HAP-1 (cell line): ENCODE measurements around the gene ANKRD11.
A peak's percentile ranks its signal among the peaks of the same experiment; 100 is the strongest.
"Not testable (repeated sequence)": the region's sequence is repeated elsewhere in the genome, so short reads cannot be mapped to it uniquely, and the experiment has no call there.

Source experiments
- DNase-seq, 2 experiments: peaks; one replicate each; pipeline ENCODE4 v3.0.0-alpha.2; 2016 to 2020; ENCODE audit warnings: low spot score in 2 of 2
- H3K27me3 ChIP-seq: fragments of 250-450 bp; sonication (Bioruptor Pico); 2 replicates; pipeline ENCODE4 v1.5.1; 2020; ENCODE audit warnings: low read depth, mild to moderate bottlenecking, moderate library complexity
- H3K36me3 ChIP-seq: fragments of 250-450 bp; sonication (Bioruptor Pico); replicated peaks from 2 replicates; pipeline ENCODE4 v1.5.1; 2020; ENCODE audit warnings: mild to moderate bottlenecking
- H3K4me1 ChIP-seq: fragments of 250-450 bp; sonication (Bioruptor Pico); 2 replicates; pipeline ENCODE4 v1.5.1; 2020; ENCODE audit warnings: mild to moderate bottlenecking
- H3K4me3 ChIP-seq: fragments of 250-450 bp; sonication (Bioruptor Pico); 2 replicates; pipeline ENCODE4 v1.5.1; 2020; ENCODE audit warnings: mild to moderate bottlenecking, moderate library complexity
- H3K9me3 ChIP-seq: fragments of 250-450 bp; sonication (Bioruptor Pico); 2 replicates; pipeline ENCODE4 v1.5.1; 2020; ENCODE audit warnings: mild to moderate bottlenecking, moderate library complexity
- in situ Hi-C: fragments of 300-500 bp; cut with MboI; formaldehyde crosslinking; loops from 3 replicates; pipeline ENCODE4 v1.14.3; 2020; ENCODE audit warnings: low sequenced_read_pairs, inconsistent platforms, mixed read lengths

Gene ANKRD11

DNA sequence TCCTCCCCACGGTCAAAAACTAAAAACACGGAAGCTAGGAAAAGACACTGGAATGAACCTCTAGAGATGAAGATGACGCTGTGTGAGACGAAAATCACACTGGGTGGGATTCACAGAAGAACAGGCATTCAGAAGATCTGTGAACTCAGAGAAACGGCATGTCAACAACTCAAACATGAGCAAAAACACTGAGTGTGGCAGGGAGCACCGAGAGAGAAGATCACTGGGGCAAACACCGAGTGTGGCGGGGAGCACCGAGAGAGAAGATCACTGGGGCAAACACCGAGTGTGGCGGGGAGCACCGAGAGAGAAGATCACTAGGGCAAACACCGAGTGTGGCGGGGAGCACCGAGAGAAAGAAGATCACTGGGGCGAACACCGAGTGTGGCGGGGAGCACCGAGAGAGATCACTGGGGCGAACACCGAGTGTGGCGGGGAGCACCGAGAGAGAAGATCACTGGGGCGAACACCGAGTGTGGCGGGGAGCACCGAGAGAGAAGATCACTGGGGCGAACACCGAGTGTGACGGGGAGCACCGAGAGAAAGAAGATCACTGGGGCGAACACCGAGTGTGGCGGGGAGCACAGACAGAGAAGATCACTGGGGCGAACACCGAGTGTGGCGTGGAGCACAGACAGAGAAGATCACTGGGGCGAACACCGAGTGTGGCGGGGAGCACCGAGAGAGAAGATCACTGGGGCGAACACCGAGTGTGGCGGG lies 100.7 kb downstream of the ANKRD11 start:
- peaks cover 15% of the 10 kb centered on the region for H3K36me3 ChIP-seq
- H3K9me3 ChIP-seq, H3K4me3 ChIP-seq, H3K27me3 ChIP-seq, in situ Hi-C loops, DNase-seq, H3K4me1 ChIP-seq: not testable (repeated sequence)

GRCh38 chr16:89388536-89388935 lies 101.8 kb downstream of the ANKRD11 start:
- peaks cover 15% of the 10 kb centered on the region for H3K36me3 ChIP-seq
- no peaks in the 10 kb centered on the region for H3K9me3 ChIP-seq
- DNase-seq = no peak
- no peaks in the 10 kb centered on the region for H3K4me1 ChIP-seq
- in situ Hi-C loops = no loop called here
- no peak overlapping the region for H3K4me3 ChIP-seq
- H3K27me3 ChIP-seq = no peaks in the 10 kb centered on the region

DNA sequence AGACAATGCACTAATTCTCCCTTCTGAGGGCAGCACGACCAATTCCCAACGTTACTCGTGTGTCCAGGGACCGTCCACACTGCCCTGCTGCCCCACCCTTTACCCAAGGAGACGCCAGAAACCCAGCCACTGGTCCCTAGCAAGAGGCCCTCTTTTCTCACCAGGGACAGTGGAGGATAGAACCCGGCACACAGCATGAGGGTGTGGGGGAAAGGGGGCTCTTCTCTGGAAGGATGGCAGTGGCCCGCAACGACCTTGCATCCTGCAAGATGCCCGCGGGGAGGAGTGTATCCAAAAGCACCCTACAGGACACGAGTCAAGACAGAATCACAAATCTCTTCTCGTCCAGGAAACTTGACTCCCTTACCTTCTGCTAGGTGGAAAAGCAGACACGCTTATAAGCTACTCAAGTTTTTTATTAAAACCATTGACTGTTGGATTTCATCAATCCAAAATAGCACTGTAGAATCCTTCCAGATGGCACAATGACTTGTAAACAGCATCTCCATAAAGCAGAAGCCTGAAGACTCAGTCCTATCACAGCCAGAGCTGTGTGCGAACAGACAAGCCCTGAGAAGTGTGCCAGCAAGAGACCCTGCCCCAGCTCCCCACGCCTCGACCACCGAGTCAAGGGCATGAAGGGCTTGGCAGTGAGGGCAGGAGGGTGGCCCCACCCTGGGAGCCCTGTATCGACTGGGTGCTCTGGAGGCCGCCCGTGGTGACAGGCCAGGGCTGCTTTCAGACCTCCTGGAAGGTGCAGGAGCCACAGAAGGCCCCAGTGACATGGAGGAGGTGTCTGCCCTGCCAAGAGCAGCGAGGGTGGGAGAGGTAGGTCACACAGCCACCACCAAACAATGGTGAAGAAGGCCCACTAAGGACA lies 103.8 kb downstream of the ANKRD11 start:
- H3K36me3 ChIP-seq = peaks cover 8% of the 10 kb centered on the region
- no peaks in the 10 kb centered on the region for H3K9me3 ChIP-seq
- no peak for DNase-seq
- H3K4me3 ChIP-seq = no peak overlapping the region
- H3K4me1 ChIP-seq = no peaks in the 10 kb centered on the region
- in situ Hi-C loops = no loop called here
- H3K27me3 ChIP-seq = no peaks in the 10 kb centered on the region

- in situ Hi-C loops = no loop called here
- H3K4me3 ChIP-seq = no peak overlapping the region
- no peaks in the 10 kb centered on the region for H3K4me1 ChIP-seq
- no peaks in the 10 kb centered on the region for H3K27me3 ChIP-seq
- DNase-seq = no peak
- H3K9me3 ChIP-seq = no peaks in the 10 kb centered on the region
- 0 out of 2 replicates have a peak, but pooled peaks cover 4% of the 10 kb centered on the region for H3K36me3 ChIP-seq
Observed at GRCh38 chr16:89385712-89386111, 104.6 kb downstream of the ANKRD11 start.

GRCh38 chr16:89384282-89384681 lies 106.1 kb downstream of the ANKRD11 start:
- Histone ChIP-seq H3K9me3 (no peaks in the 10 kb centered on the region), H3K4me3 (no peak overlapping the region), H3K4me1 (no peaks in the 10 kb centered on the region), H3K36me3 (no peaks in the 10 kb centered on the region), H3K27me3 (no peaks in the 10 kb centered on the region)
- in situ Hi-C loops = no loop called here
- DNase-seq = no peak

DNA sequence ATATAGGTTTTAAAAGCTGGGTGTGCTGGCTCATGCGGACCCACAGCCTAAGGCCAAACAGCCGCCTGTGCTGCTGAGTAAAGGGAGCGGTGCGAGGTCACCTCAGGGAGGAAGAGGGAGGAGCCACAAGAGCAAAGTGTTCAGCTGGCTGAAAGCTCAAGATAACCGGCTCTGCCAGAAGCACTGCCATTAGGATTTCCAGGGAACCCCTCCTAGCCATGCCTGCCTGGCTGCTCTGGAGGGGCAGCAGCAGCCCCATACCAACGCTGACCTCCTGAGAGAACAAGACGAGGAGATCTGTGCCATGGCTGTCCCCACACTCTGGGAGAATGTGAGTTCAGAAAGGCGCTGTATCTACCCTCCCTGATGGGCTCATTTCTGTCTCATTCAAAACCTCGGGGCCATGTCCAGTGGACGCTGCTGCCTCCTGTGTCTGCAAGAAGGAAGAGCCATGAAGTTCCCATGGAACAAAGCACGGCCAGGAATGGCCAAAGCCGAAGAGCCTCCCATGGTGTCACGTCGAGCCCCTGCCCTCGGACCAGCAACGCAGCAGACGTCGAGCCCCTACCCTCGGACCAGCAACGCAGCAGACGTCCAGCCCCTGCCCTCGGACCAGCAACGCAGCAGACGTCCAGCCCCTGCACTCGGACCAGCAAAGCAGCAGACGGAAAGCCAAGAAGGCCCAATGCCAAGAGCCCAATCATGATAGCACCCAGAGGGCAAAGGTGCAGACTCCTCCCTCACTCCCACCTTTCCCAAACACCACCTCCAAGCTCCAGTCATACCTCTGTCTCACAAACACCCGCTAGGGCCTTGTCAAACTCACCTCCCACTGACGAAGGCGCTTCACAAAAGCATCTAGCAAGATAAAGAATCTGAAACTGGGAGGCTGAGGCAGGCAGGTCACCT lies 107.0 kb downstream of the ANKRD11 start:
- no peak overlapping the region for H3K4me3 ChIP-seq
- no peaks in the 10 kb centered on the region for H3K27me3 ChIP-seq
- H3K36me3 ChIP-seq = no peaks in the 10 kb centered on the region
- H3K9me3 ChIP-seq = no peaks in the 10 kb centered on the region
- peak; percentile 11 to 43 for DNase-seq
- in situ Hi-C loops = no loop called here
- no peaks in the 10 kb centered on the region for H3K4me1 ChIP-seq

DNA sequence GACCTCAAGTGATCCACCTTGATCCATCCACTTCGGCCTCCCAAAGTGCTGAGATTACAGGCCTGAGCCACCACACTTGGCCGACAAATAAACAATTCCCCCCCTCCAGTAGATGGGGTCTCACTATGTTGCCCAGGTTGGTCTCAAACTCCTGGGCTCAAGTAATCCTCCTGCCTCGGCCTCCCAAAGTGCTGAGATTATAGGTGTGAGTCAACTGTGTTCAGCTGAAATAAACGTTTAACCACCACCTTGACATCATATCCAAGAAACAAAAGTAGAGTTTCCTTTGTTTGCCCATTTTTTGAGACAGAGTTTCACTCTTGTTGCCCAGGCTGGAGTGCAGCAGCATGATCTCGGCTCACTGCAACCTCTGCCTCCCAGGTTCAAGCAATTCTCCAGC lies 107.8 kb downstream of the ANKRD11 start:
- H3K9me3 ChIP-seq, DNase-seq, H3K4me1 ChIP-seq, in situ Hi-C loops, H3K27me3 ChIP-seq, H3K4me3 ChIP-seq, H3K36me3 ChIP-seq: not testable (repeated sequence)

DNA sequence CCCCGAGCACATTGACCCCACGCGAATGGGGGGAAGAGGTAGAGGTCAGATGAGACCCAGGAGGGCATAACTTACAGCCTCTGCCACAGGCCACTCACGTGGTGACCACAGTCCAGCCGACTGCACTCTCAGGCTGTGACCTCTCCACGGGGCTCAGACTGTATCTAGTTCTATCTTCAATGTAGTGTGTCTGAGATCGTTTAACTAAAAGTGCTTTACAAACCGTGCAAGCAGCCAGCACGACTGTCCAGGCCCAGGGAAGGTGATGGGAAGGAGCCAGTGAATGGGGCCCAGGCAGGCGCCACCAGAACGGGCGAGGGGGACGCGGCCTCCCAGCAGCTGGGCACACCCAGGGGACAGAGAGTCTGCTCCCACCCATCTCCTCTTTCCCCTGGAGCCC lies 108.6 kb downstream of the ANKRD11 start:
- in situ Hi-C loops = no loop called here
- Histone ChIP-seq H3K27me3 (no peaks in the 10 kb centered on the region), H3K4me3 (no peak overlapping the region), H3K4me1 (no peaks in the 10 kb centered on the region), H3K9me3 (no peaks in the 10 kb centered on the region), H3K36me3 (no peaks in the 10 kb centered on the region)
- DNase-seq = no peak

GRCh38 chr16:89380681-89381080 lies 109.7 kb downstream of the ANKRD11 start:
- no peaks in the 10 kb centered on the region for H3K4me1 ChIP-seq
- no peaks in the 10 kb centered on the region for H3K9me3 ChIP-seq
- no peaks in the 10 kb centered on the region for H3K27me3 ChIP-seq
- no peaks in the 10 kb centered on the region for H3K36me3 ChIP-seq
- H3K4me3 ChIP-seq = no peak overlapping the region
- DNase-seq = no peak
- in situ Hi-C loops = no loop called here

DNA sequence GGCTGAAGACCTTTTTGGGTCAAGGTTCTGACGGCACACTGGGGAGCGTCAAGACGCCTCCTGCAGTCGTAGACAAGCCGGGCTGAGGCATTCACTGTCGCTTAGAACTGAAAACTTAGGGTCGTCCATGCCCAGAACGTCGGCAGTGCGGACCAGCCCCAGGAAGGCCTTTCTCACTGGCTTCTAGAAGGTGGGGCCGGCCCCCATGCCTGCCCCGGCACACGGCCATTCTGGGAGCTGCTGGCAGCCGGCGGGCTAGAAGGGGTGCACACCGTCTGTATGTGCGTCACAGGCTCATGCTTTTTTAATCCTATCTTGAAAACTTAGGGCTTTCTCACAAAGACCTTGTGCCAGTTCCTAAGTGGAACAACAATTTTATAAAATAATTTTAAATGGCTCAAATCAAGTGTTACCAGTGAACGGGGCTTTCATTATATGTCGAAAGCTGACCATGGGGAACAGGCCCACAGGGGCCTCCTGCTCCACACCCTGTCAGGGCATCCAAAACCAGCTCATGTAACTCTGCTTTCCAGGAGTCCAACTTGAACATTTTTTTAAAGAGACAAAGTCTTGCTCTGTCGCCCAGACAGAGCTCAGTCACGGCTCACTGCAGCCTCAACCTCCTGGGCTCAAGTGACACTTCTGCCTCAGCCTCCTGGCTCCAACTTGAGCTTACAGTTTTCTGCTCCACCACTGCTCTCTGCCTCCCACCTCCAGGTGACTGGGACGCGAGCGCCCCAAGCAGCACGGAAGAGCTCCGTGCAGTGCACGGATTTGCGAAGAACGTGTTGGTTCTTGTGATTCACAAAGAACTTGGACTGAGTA lies 111.2 kb downstream of the ANKRD11 start:
- no peaks in the 10 kb centered on the region for H3K4me1 ChIP-seq
- no peaks in the 10 kb centered on the region for H3K9me3 ChIP-seq
- no peak overlapping the region for H3K4me3 ChIP-seq
- H3K27me3 ChIP-seq = no peaks in the 10 kb centered on the region
- in situ Hi-C loops = no loop called here
- no peak for DNase-seq
- H3K36me3 ChIP-seq = no peaks in the 10 kb centered on the region

GRCh38 chr16:89377453-89377848 lies 112.9 kb downstream of the ANKRD11 start:
- Histone ChIP-seq H3K4me1 (no peaks in the 10 kb centered on the region), H3K36me3 (0 out of 2 replicates have a peak, but pooled peaks cover 3% of the 10 kb centered on the region)
- in situ Hi-C loops = no loop called here

GRCh38 chr16:89376812-89377452 lies 113.4 kb downstream of the ANKRD11 start:
- H3K4me3 ChIP-seq = no peak overlapping the region
- DNase-seq = no peak
- no peaks in the 10 kb centered on the region for H3K27me3 ChIP-seq
- no peaks in the 10 kb centered on the region for H3K9me3 ChIP-seq
- in situ Hi-C loops = no loop called here
- 0 out of 2 replicates have a peak, but pooled peaks cover 3% of the 10 kb centered on the region for H3K36me3 ChIP-seq
- H3K4me1 ChIP-seq = no peaks in the 10 kb centered on the region

More at GRCh38 chr16:89377453-89377848, 112.9 kb downstream of the ANKRD11 start:
- Histone ChIP-seq H3K27me3 (no peaks in the 10 kb centered on the region), H3K4me3 (no peak overlapping the region), H3K9me3 (no peaks in the 10 kb centered on the region)
- DNase-seq = no peak
